A549 (cell line): ENCODE results near the gene MARCHF9. TPM values are rescaled to one million over a fixed set of nuclear protein-coding genes. Genes with fewer than 3 reads are reported as not detected.

ENCODE experiments used
- ATAC-seq, 2 experiments: fragments of 200-7000 bp in 1 of 2; fragments of >200 bp in 1 of 2; cut with Nextera tagmentation in 1 of 2; cut with Tn5 transposase in 1 of 2; 3 replicates each; pipeline versions ENCODE4 v1.8.0 to v1.9.1; 2018 to 2020; ENCODE audit warnings: mild to moderate bottlenecking in 1 of 2, moderate library complexity in 1 of 2
- CTCF ChIA-PET: fragments of 300-600 bp; sonication (Branson Sonifier 250); formaldehyde crosslinking; extraction: SDS; loops from one replicate; lab custom pipeline; 2021; ENCODE audit warnings: antibody characterized with exemption, inconsistent platforms; lab: Yijun Ruan, JAX
- POLR2A ChIA-PET: fragments of 350-600 bp; formaldehyde crosslinking; extraction: SDS; loops from one replicate; lab custom pipeline; 2021; ENCODE audit warnings: antibody characterized with exemption, inconsistent platforms; lab: Yijun Ruan, JAX
- DNase-seq, 2 experiments: peaks; one replicate each; pipeline versions ENCODE4 v3.0.0 to v3.0.0-alpha.2; 2011 to 2016; ENCODE audit warnings: low read depth in 1 of 2, low spot score in 1 of 2
- FAIRE-seq: peaks from 2 replicates; lab custom pipeline; 2011; peaks lifted over from hg19 to GRCh38; lab: Jason Lieb, UNC
- H3K27ac ChIP-seq, 2 experiments: fragments of >200 bp; sonication (Bioruptor Twin); formaldehyde crosslinking; 3 replicates each; pipeline ENCODE4 v1.5.1; 2016 to 2017
- H3K4me1 ChIP-seq: fragments of >200 bp; sonication (Bioruptor Twin); formaldehyde crosslinking; 3 replicates; pipeline ENCODE4 v1.6.1; 2016
- H3K4me2 ChIP-seq: fragments of >200 bp; sonication (Bioruptor Twin); formaldehyde crosslinking; 3 replicates; pipeline ENCODE4 v1.6.1; 2016
- H3K4me3 ChIP-seq: fragments of >200 bp; sonication (Bioruptor Twin); formaldehyde crosslinking; 3 replicates; pipeline ENCODE4 v1.5.1; 2016
- H3K9me3 ChIP-seq: fragments of >200 bp; sonication (Bioruptor Twin); formaldehyde crosslinking; 3 replicates; pipeline ENCODE4 v1.6.1; 2016
- ATOH8 ChIP-seq: fragments of 250-450 bp; sonication (Bioruptor Pico); IDR thresholded peaks from 2 replicates; pipeline ENCODE4 v1.5.0; 2020; ENCODE audit warnings: low read depth, mild to moderate bottlenecking, moderate library complexity
- BCL3 ChIP-seq: fragments of >200 bp; sonication (Bioruptor Twin); formaldehyde crosslinking; IDR thresholded peaks from 3 replicates; pipeline ENCODE4 v1.6.1; 2016
- BHLHE40 ChIP-seq: IDR thresholded peaks from 2 replicates; pipeline ENCODE4 v1.6.1; 2012; ENCODE audit warnings: low read depth, low read length, inconsistent platforms
- CBX2 ChIP-seq: fragments of 200-600 bp; sonication (generic); IDR thresholded peaks from 2 replicates; pipeline ENCODE4 v1.6.1; 2016; ENCODE audit warnings: low read depth, mild to moderate bottlenecking, borderline replicate concordance
- CHD2 ChIP-seq: fragments of 150-350 bp; IDR thresholded peaks from 2 replicates; pipeline ENCODE4 v1.6.1; 2014; ENCODE audit warnings: low read length; ENCODE audit not compliant: partially characterized antibody
- CHD4 ChIP-seq: fragments of 200-600 bp; sonication (generic); IDR thresholded peaks from 2 replicates; pipeline ENCODE4 v1.6.1; 2016; ENCODE audit warnings: antibody characterized with exemption, mild to moderate bottlenecking, borderline replicate concordance
- CTCF ChIP-seq: fragments of >200 bp; sonication (Bioruptor Twin); formaldehyde crosslinking; IDR thresholded peaks from 3 replicates; pipeline ENCODE4 v1.5.1; 2016
- E2F6 ChIP-seq: IDR thresholded peaks from 2 replicates; pipeline ENCODE4 v1.6.1; 2012; ENCODE audit warnings: low read depth, borderline replicate concordance
- EHF ChIP-seq: fragments of 250-450 bp; sonication (Bioruptor Pico); IDR thresholded peaks from 2 replicates; pipeline ENCODE4 v1.5.0; 2020; ENCODE audit warnings: mild to moderate bottlenecking
- FOSB ChIP-seq: fragments of 250-450 bp; sonication (Bioruptor Pico); IDR thresholded peaks from 2 replicates; pipeline ENCODE4 v1.5.0; 2020; ENCODE audit warnings: mild to moderate bottlenecking, moderate library complexity
- GATA3 ChIP-seq: IDR thresholded peaks from 2 replicates; pipeline ENCODE4 v1.6.1; 2012; ENCODE audit warnings: borderline replicate concordance
- HDAC2 ChIP-seq: fragments of 200-600 bp; sonication (generic); IDR thresholded peaks from 2 replicates; pipeline ENCODE4 v1.6.1; 2016
- HES2 ChIP-seq: fragments of >200 bp; sonication (Bioruptor Twin); formaldehyde crosslinking; IDR thresholded peaks from 2 replicates; pipeline ENCODE4 v1.6.1; 2016
- HOXB5 ChIP-seq: fragments of 250-450 bp; sonication (Bioruptor Pico); IDR thresholded peaks from 2 replicates; pipeline ENCODE4 v1.5.0; 2020; ENCODE audit warnings: mild to moderate bottlenecking, moderate library complexity
- JUNB ChIP-seq: fragments of >200 bp; sonication (Bioruptor Twin); formaldehyde crosslinking; IDR thresholded peaks from 2 replicates; pipeline ENCODE4 v1.6.1; 2016
- NFE2L2 ChIP-seq: fragments of 150-350 bp; conservative IDR thresholded peaks from 2 replicates; pipeline ENCODE4 v1.6.1; 2014; ENCODE audit warnings: low read length
- NPAS2 ChIP-seq: fragments of 250-450 bp; sonication (Bioruptor Pico); IDR thresholded peaks from 2 replicates; pipeline ENCODE4 v1.8.0; 2022; ENCODE audit warnings: mild to moderate bottlenecking, moderate library complexity, borderline replicate concordance
- NR3C1 ChIP-seq: fragments of >200 bp; sonication (Bioruptor Twin); formaldehyde crosslinking; IDR thresholded peaks from 3 replicates; pipeline ENCODE4 v1.6.1; 2017
- PBX3 ChIP-seq: IDR thresholded peaks from 2 replicates; pipeline ENCODE4 v1.6.1; 2012
- RAD21 ChIP-seq, 2 experiments: fragments of >200 bp in 1 of 2; sonication (Bioruptor Twin) in 1 of 2; formaldehyde crosslinking in 1 of 2; IDR thresholded peaks in 1 of 2; conservative IDR thresholded peaks in 1 of 2; 2 replicates in 1 of 2; 3 replicates in 1 of 2; pipeline ENCODE4 v1.6.1; 2012 to 2018; ENCODE audit warnings: inconsistent platforms in 1 of 2
- RARB ChIP-seq: fragments of 250-450 bp; sonication (Bioruptor Pico); IDR thresholded peaks from 2 replicates; pipeline ENCODE4 v1.8.0; 2021; ENCODE audit warnings: mild to moderate bottlenecking, moderate library complexity
- REST ChIP-seq: fragments of 200-600 bp; sonication (generic); IDR thresholded peaks from 2 replicates; pipeline ENCODE4 v1.6.1; 2016; ENCODE audit warnings: antibody characterized with exemption, mild to moderate bottlenecking, moderate library complexity
- RFX5 ChIP-seq: fragments of 450-650 bp; IDR thresholded peaks from 2 replicates; pipeline ENCODE4 v1.7.1; 2014; ENCODE audit warnings: antibody characterized with exemption, mild to moderate bottlenecking, moderate library complexity
- TFCP2L1 ChIP-seq: fragments of 250-450 bp; sonication (Bioruptor Pico); IDR thresholded peaks from 2 replicates; pipeline ENCODE4 v1.5.0; 2021; ENCODE audit warnings: mild to moderate bottlenecking
- ZFP36 ChIP-seq: fragments of 450-650 bp; IDR thresholded peaks from 2 replicates; pipeline ENCODE4 v1.6.1; 2014; ENCODE audit warnings: borderline replicate concordance; ENCODE audit not compliant: partially characterized antibody
- ZNF302 ChIP-seq: fragments of 250-450 bp; sonication (Bioruptor Pico); IDR thresholded peaks from 2 replicates; pipeline ENCODE4 v1.9.0; 2021; ENCODE audit warnings: inconsistent platforms, mild to moderate bottlenecking, moderate library complexity
- WGBS: methylation state at CpG from one replicate; pipeline ENCODE4 v1.1.6; 2017; ENCODE audit errors: missing lambda C conversion rate; 5-methylcytosine and 5-hydroxymethylcytosine counted together
- polyA plus RNA-seq, 4 experiments: library from polyadenylated mRNA; depleted of rRNA in 3 of 4; stranded (reverse); fragments of >200 nt; fragmentation: RNase III in 1 of 4; extraction: RNeasy Plus Mini Kit Qiagen cat#74134 plus additional on column Dnase treatment in 1 of 4; gene quantifications; 2 replicates in 3 of 4; 3 replicates in 1 of 4; pipeline ENCODE4 v1.2.3, GENCODE V29; 2011 to 2017

MARCHF9 gene
- polyA plus RNA-seq, 2 of the 4 experiments (the other 2 are of a cell fraction), result 6.8 to 7.2 TPM

- H3K4me3 ChIP-seq, result no peak overlapping the region
- no peak overlapping the region for H3K27ac ChIP-seq
- TF ChIP-seq ZFP36, result no peak
- no peak for TF ChIP-seq NPAS2
- TF ChIP-seq NFE2L2, result no peak
- no peak for TF ChIP-seq EHF (CRISPR knock-in tag)
- TF ChIP-seq TFCP2L1 (CRISPR knock-in tag), result no peak
- no peak for TF ChIP-seq RFX5
- TF ChIP-seq HDAC2, result no peak
- no peak for TF ChIP-seq CTCF
- TF ChIP-seq REST, result no peak
- no peak for TF ChIP-seq CHD2
- TF ChIP-seq PBX3, result no peak
- TF ChIP-seq E2F6, result no peak
- TF ChIP-seq CHD4, result no peak
- no peak for TF ChIP-seq HES2
- TF ChIP-seq NR3C1, result no peak
- no peak for TF ChIP-seq RARB (CRISPR knock-in tag)
- no peak for TF ChIP-seq ZNF302 (CRISPR knock-in tag)
- no peak for TF ChIP-seq GATA3
- no peak for TF ChIP-seq FOSB (CRISPR knock-in tag)
- H3K9me3 ChIP-seq, result no peaks in the 10 kb centered on the region
- POLR2A ChIA-PET, result no interaction called here
- peaks cover 7% of the 10 kb centered on the region; the same call in 1 of the 3 replicates for H3K4me1 ChIP-seq
- 97% methylated on average over 7 of the region's 7 CpGs for WGBS
- H3K4me2 ChIP-seq, result no peak overlapping the region
- DNase-seq (no peak), ATAC-seq (no peak), FAIRE-seq (no peak)
- CTCF ChIA-PET, result interaction anchor here (0.7 to 3.0 kb wide), 5 partner anchors 10 to 25 kb away, joined by 3 to 9 read pairs (median 3); no protein-coding TSS in a partner anchor
Measured at GRCh38 chr12:57777367-57777766, 22.5 kb downstream of the MARCHF9 start.

GRCh38 chr12:57777911-57778310, 23.0 kb downstream of the MARCHF9 start:
- ChIA-PET CTCF (interaction anchor here (1.2 to 4.1 kb wide), 7 partner anchors 11 to 128 kb away, joined by 3 to 33 read pairs (median 9); partner anchors contain the start of genes CYP27B1 and MARCHF9), POLR2A (no interaction called here)
- WGBS, result 90% methylated on average over 7 of the region's 7 CpGs
- H3K27ac ChIP-seq, result no peak overlapping the region
- FAIRE-seq, result no peak
- no peak for DNase-seq
- no peaks in the 10 kb centered on the region for H3K9me3 ChIP-seq
- H3K4me3 ChIP-seq, result no peak overlapping the region
- H3K4me2 ChIP-seq, result no peak overlapping the region
- no peak for ATAC-seq
- H3K4me1 ChIP-seq, result peaks cover 7% of the 10 kb centered on the region; the same call in 1 of the 3 replicates
- TF ChIP-seq RAD21 (conservative IDR thresholded peaks at IDR 0.05 in 1 of 2, IDR thresholded peaks at IDR 0.05 in 1 of 2) (no peak), CTCF (no peak), HOXB5 (CRISPR knock-in tag) (no peak), RFX5 (no peak), JUNB (no peak), BHLHE40 (no peak), ATOH8 (CRISPR knock-in tag) (no peak), BCL3 (no peak), NPAS2 (no peak), CBX2 (no peak)
